Mammary epithelial cell (primary cell): ENCODE data around the gene TPRKB.
"Not testable (repeated sequence)": the region's sequence is repeated elsewhere in the genome, so short reads cannot be mapped to it uniquely, and the experiment has no call there.

ENCODE experiments used
- CTCF ChIP-seq, 2 donors: IDR thresholded peaks in 1 of 2; conservative IDR thresholded peaks in 1 of 2; 2 replicates each; pipeline ENCODE4 v1.5.1; 2011 to 2012; ENCODE audit warnings: inconsistent platforms in 2 of 2, low read length in 2 of 2, mild to moderate bottlenecking in 2 of 2, control low read depth in 1 of 2, low read depth in 1 of 2; ENCODE audit not compliant: insufficient read depth in 1 of 2; ENCODE audit errors: extremely low read depth in 1 of 2
- EZH2 ChIP-seq: IDR thresholded peaks from 2 replicates; pipeline ENCODE4 v1.6.1; 2012; ENCODE audit warnings: low read length, inconsistent platforms, borderline replicate concordance

GRCh38 chr2:73717695-73718094, 19.4 kb downstream of the TPRKB start:
- TF ChIP-seq CTCF (conservative IDR thresholded peaks at IDR 0.05 in 1 of 2, IDR thresholded peaks at IDR 0.05 in 1 of 2; ENCODE audit: extremely low read depth in 1 of 2, insufficient read depth in 1 of 2, low read depth in 1 of 2, low read length in 2 of 2); EZH2: not testable (repeated sequence)
